GM18508 (cell line): ENCODE results near the gene CA10.

Experiments
- ATAC-seq: cut with Tn5 transposase; IDR thresholded peaks from one replicate; pipeline ENCODE4 v1.9.1; 2021; ENCODE audit warnings: moderate number of reproducible peaks; ENCODE audit not compliant: insufficient read depth, unreplicated experiment

Gene CA10

GRCh38 chr17:52049496-52049895 is 109.0 kb downstream of the CA10 start:
- ATAC-seq, result no peak

GRCh38 chr17:52049051-52049450 is 109.5 kb downstream of the CA10 start:
- ATAC-seq, result no peak

- ATAC-seq, result no peak
Measured at GRCh38 chr17:52048137-52048898, 110.2 kb downstream of the CA10 start.

- no peak for ATAC-seq
Measured at GRCh38 chr17:52047086-52047485, 111.4 kb downstream of the CA10 start.

GRCh38 chr17:52041123-52041617 is 117.3 kb downstream of the CA10 start:
- no peak for ATAC-seq

GRCh38 chr17:52036416-52036815 is 122.1 kb downstream of the CA10 start:
- no peak for ATAC-seq

GRCh38 chr17:52035336-52035915 is 123.1 kb downstream of the CA10 start:
- no peak for ATAC-seq

- ATAC-seq, result no peak
Measured at GRCh38 chr17:52032454-52032853, 126.1 kb downstream of the CA10 start.

GRCh38 chr17:52030052-52030451 is 128.5 kb downstream of the CA10 start:
- no peak for ATAC-seq

GRCh38 chr17:52027620-52028295 is 130.8 kb downstream of the CA10 start:
- ATAC-seq, result no peak

GRCh38 chr17:52027081-52027480 is 131.4 kb downstream of the CA10 start:
- no peak for ATAC-seq

- ATAC-seq, result no peak
Measured at GRCh38 chr17:52026075-52026474, 132.4 kb downstream of the CA10 start.

- ATAC-seq, result no peak
Measured at GRCh38 chr17:52025236-52025635, 133.3 kb downstream of the CA10 start.

- no peak for ATAC-seq
Measured at GRCh38 chr17:52024300-52024870, 134.1 kb downstream of the CA10 start.

- no peak for ATAC-seq
Measured at GRCh38 chr17:52011064-52011463, 147.4 kb downstream of the CA10 start.

GRCh38 chr17:51999654-52000053 is 158.9 kb downstream of the CA10 start:
- no peak for ATAC-seq

GRCh38 chr17:51997723-51998122 is 160.8 kb downstream of the CA10 start:
- ATAC-seq, result no peak

GRCh38 chr17:51995797-51996403 is 162.6 kb downstream of the CA10 start:
- no peak for ATAC-seq

GRCh38 chr17:51992864-51993416 is 165.6 kb downstream of the CA10 start:
- no peak for ATAC-seq

GRCh38 chr17:51971121-51971520 is 187.4 kb downstream of the CA10 start:
- ATAC-seq, result no peak
